ENCODE measurements around the gene CHST11.

The CHST11 gene

GRCh38 chr12:104459368-104459909 is 2.7 kb downstream of the CHST11 start:
- no peak for DNase-seq (ENCODE audit: low read depth in 3 of 3, low spot score in 1 of 3)

GRCh38 chr12:104460041-104460719 is 3.4 kb downstream of the CHST11 start:
- no peak for DNase-seq (ENCODE audit: low read depth in 3 of 3, low spot score in 1 of 3)

GRCh38 chr12:104460973-104461698 is 4.4 kb downstream of the CHST11 start:
- no peak for DNase-seq (ENCODE audit: low read depth in 3 of 3, low spot score in 1 of 3)

GRCh38 chr12:104462325-104462724 is 5.6 kb downstream of the CHST11 start:
- no peak for DNase-seq (ENCODE audit: low read depth in 3 of 3, low spot score in 1 of 3)

GRCh38 chr12:104462931-104463339 is 6.2 kb downstream of the CHST11 start:
- DNase-seq (ENCODE audit: low read depth in 3 of 3, low spot score in 1 of 3), result no peak

GRCh38 chr12:104463368-104463767 is 6.6 kb downstream of the CHST11 start:
- no peak for DNase-seq (ENCODE audit: low read depth in 3 of 3, low spot score in 1 of 3)

GRCh38 chr12:104464899-104465298 is 8.2 kb downstream of the CHST11 start:
- DNase-seq (ENCODE audit: low read depth in 3 of 3, low spot score in 1 of 3), result no peak

- no peak for DNase-seq (ENCODE audit: low read depth in 3 of 3, low spot score in 1 of 3)
Observed at GRCh38 chr12:104466709-104467345, 10.1 kb downstream of the CHST11 start.

GRCh38 chr12:104467346-104467837 is 10.6 kb downstream of the CHST11 start:
- DNase-seq (ENCODE audit: low read depth in 3 of 3, low spot score in 1 of 3), result no peak

GRCh38 chr12:104468371-104468770 is 11.6 kb downstream of the CHST11 start:
- no peak for DNase-seq (ENCODE audit: low read depth in 3 of 3, low spot score in 1 of 3)

GRCh38 chr12:104469066-104469465 is 12.3 kb downstream of the CHST11 start:
- no peak for DNase-seq (ENCODE audit: low read depth in 3 of 3, low spot score in 1 of 3)

- DNase-seq (ENCODE audit: low read depth in 3 of 3, low spot score in 1 of 3), result no peak
Observed at GRCh38 chr12:104469523-104469922, 12.8 kb downstream of the CHST11 start.

- no peak for DNase-seq (ENCODE audit: low read depth in 3 of 3, low spot score in 1 of 3)
Observed at GRCh38 chr12:104470521-104470920, 13.8 kb downstream of the CHST11 start.

- no peak for DNase-seq (ENCODE audit: low read depth in 3 of 3, low spot score in 1 of 3)
Observed at GRCh38 chr12:104471336-104471735, 14.6 kb downstream of the CHST11 start.

- DNase-seq (ENCODE audit: low read depth in 3 of 3, low spot score in 1 of 3), result no peak
Observed at GRCh38 chr12:104472748-104473147, 16.0 kb downstream of the CHST11 start.

- no peak for DNase-seq (ENCODE audit: low read depth in 3 of 3, low spot score in 1 of 3)
Observed at GRCh38 chr12:104473374-104473983, 16.7 kb downstream of the CHST11 start.

- no peak for DNase-seq (ENCODE audit: low read depth in 3 of 3, low spot score in 1 of 3)
Observed at GRCh38 chr12:104475271-104475670, 18.5 kb downstream of the CHST11 start.

GRCh38 chr12:104477510-104478390 is 21.0 kb downstream of the CHST11 start:
- no peak for DNase-seq (ENCODE audit: low read depth in 3 of 3, low spot score in 1 of 3)

- DNase-seq (ENCODE audit: low read depth in 3 of 3, low spot score in 1 of 3), result no peak
Observed at GRCh38 chr12:104478396-104479122, 21.8 kb downstream of the CHST11 start.

All from stimulated activated CD4-positive, alpha-beta T cell treated with anti-CD3 and anti-CD28 coated beads, TNF-alpha, amount 100 ng/mL, for 1 hour (primary cell).